ENCODE results near the gene MARCHF10.

GRCh38 chr17:62750631-62751051, 57.5 kb downstream of the MARCHF10 start:
- no peak for TF ChIP-seq CTCF (conservative IDR thresholded peaks at IDR 0.05; ENCODE audit: low read depth, low read length)
- no peak for TF ChIP-seq EZH2 (IDR thresholded peaks at IDR 0.05; ENCODE audit: borderline replicate concordance, low read depth, low read length, poor library complexity, severe bottlenecking)
